Activated CD4-positive, alpha-beta T cell treated with anti-CD3 and anti-CD28 coated beads, Interleukin-2, amount 50 U/mL, for 48 hours (primary cell): ENCODE data around the gene THOC7.

ENCODE experiments used
- DNase-seq, 2 experiments: peaks; one replicate each; pipeline ENCODE4 v3.0.0-alpha.2; 2020

THOC7 gene

GRCh38 chr3:63832395-63832794 lies 31.2 kb downstream of the THOC7 start:
- DNase-seq = no peak

GRCh38 chr3:63830526-63830925 lies 33.1 kb downstream of the THOC7 start:
- no peak for DNase-seq

- DNase-seq = no peak
Observed at GRCh38 chr3:63824309-63824708, 39.3 kb downstream of the THOC7 start.

DNA sequence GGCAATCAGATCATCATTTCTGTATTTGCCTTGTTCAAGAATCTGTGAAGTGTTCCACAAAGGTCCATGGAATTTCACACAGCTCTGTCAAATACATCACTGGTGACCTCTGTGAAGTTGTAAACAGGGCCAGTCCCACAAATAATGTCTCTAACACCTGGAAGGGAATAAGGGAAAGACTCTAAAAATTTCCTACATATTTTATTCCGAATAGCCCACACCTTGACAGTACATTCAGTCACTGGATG lies 44.5 kb downstream of the THOC7 start, which contains the start of gene C3orf49:
C3orf49 (plus strand) TSS at position 149 of the 248 bp plus-strand sequence. CDS start 173 bp downstream, outside the sequence.
- DNase-seq = no peak

DNA sequence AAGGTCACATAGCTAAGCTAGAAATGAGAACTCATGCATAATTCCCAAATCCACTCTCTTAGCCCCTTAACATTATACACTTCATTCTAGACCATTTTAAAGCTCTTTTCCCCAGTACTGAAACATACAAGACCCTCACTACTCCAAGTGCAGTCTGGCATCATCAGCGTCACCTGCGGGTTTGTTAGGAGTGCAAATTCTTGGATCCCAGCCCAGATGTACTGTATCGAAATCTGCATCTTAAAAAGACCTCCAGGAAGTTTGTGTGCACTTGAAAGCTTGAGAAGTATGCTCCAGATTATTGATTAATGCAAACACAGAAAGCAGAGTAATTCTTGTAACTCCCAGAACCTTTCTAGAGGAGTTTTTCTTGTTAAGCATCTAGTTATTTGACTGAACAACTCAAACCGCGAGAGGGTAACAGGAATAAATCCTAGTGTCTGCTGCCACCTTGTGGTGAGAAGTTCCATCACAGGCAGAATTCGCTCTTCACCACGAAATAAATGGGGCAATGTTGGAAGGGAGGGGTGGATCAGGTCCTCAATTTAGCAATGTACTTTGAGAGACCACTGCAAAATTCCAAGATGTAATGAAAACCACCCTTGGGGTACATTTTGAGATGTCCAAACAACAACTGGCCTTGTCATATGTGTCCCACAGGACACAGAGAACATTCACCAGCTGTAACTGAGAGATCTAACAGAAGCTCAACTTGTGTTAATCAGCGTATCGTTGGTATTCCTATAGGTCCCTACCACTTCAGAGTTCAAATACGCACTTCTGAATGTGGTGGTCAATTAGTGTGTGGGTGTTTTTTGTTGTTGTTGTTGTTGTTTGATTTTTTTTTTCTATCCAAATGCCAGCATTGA lies 45.1 kb downstream of the THOC7 start:
- DNase-seq = peak; percentile 59 to 70

DNA sequence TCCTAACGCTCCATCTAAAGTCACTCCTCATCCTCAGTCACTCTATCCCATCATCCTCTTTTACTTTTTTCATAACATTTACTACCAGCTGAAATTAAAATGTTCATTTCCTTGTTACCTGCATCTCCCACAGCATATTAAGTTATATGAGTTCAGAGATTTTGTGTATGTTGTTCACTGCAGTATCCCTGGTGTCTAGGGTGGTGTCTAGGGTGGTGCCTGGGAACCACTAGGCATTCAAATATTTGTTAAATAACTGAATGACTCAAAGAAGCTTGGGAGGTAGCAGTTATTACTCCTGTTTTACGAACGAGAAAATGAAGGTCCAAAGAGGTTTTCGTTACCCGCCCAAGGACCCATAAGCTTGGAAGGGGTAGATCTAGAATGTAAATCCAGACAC lies 46.4 kb downstream of the THOC7 start:
- DNase-seq = no peak

DNA sequence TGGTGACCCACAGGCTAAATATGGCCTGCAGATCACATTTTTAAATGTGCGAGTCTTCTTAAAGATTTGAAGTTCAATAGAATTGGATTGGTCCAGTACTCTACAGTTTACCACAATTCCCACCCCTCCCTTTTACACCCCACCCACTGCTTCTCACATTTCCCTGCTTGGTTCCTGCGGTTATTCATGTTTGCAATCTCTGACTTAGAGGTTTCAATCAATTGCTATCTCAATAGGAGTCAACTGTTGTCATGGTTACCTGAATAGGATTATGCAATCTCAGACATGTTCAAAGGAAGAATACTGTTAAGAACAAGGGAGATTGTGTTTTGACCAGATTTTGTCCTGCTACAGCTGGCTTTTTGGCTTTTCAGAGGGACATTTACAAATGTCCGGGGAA lies 49.4 kb downstream of the THOC7 start:
- no peak for DNase-seq

GRCh38 chr3:63809607-63810006 lies 54.0 kb downstream of the THOC7 start:
- no peak for DNase-seq

GRCh38 chr3:63808633-63809032 lies 55.0 kb downstream of the THOC7 start:
- DNase-seq = no peak

- no peak for DNase-seq
Observed at GRCh38 chr3:63807961-63808565, 55.5 kb downstream of the THOC7 start.

GRCh38 chr3:63803911-63804310 lies 59.7 kb downstream of the THOC7 start:
- DNase-seq = no peak

- DNase-seq = no peak
Observed at GRCh38 chr3:63800097-63800496, 63.5 kb downstream of the THOC7 start.

DNA sequence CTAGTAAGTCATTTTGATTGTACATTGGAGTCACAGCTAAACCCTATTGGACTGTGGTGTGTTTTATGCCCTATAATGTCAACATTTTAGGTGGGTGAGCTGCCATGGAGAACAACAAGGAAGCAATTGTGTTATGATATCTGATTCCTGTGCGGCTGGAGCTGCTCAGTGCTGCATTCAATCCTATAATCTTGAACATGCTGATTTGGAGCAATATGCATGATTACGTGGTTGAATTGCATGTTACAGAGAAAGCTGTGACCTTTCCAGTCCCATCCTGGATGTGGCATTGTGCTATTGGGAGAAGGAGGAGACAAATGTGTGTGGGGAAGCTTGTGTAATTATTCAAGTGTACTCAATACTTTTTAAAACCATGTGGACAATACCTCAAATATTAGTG lies 64.7 kb downstream of the THOC7 start:
- no peak for DNase-seq

- no peak for DNase-seq
Observed at GRCh38 chr3:63798544-63798943, 65.1 kb downstream of the THOC7 start.

GRCh38 chr3:63795438-63795837 lies 68.2 kb downstream of the THOC7 start:
- DNase-seq = no peak

GRCh38 chr3:63791974-63792373 lies 71.6 kb downstream of the THOC7 start:
- no peak for DNase-seq
